GM18511 (cell line): ENCODE data around the gene RYR2.

Experiments used
- ATAC-seq: cut with Tn5 transposase; IDR thresholded peaks from one replicate; pipeline ENCODE4 v1.9.1; 2021; ENCODE audit warnings: mild to moderate bottlenecking, moderate library complexity; ENCODE audit not compliant: unreplicated experiment

RYR2 gene

DNA sequence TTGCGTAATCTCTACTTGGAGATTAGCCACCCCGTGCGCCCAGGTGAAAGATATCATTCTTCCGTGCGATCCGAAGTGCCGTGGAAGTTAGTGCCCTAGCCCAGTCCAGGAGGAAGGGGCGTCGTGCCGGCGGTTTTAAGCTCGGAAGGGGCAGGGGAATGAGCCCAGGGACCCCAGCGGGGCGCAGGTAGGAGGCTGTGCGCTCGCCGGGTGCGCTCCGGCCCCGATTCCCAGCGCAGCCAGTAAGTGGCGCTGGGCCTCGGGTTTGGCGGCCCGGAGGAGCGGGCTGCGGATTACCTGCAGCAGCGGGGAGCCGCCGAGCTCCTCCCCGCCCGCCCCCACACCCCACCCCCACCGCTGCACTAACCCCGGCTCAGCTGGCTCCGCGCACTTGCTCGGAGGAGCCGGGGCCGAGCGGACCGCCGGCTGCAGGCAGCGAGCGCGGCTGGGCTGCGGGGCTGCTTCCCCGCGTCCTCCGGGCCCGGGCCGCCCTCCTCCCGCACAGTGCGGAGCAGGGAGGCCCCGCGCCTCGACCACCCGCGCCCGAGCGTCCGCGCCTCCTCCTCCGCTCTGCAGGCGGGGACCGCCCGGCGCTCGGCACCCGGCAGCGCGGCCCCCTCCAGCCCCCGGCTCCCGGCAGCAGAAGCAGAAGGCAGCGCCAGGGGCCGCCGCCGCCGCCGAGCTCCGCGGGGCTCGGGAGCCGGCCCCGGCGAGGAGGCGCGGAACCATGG is at the start of gene RYR2:
Gene RYR2 (plus strand): TSS at position 390 of the 731 bp plus-strand sequence. CDS start 338 bp downstream, at position 728.
- no peak for ATAC-seq

DNA sequence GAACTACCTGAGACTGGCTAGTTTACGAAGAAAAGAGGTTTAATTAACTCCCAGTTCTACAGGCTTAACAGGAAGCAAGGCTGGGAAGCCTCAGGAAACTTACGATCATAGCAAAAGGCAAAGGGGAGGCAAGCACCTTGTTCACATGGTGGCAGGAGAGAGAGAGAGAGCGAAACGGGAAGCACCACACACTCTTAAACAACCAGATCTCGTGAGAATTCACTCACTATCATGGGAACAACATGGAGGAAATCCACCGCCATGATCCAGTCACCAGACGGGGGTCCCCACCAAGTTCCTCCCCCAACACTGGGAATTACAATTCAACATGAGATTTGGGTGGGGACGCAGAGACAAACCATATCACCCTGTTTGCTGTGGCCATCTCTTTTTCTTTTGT is 49.5 kb upstream of the RYR2 start:
- ATAC-seq = no peak

DNA sequence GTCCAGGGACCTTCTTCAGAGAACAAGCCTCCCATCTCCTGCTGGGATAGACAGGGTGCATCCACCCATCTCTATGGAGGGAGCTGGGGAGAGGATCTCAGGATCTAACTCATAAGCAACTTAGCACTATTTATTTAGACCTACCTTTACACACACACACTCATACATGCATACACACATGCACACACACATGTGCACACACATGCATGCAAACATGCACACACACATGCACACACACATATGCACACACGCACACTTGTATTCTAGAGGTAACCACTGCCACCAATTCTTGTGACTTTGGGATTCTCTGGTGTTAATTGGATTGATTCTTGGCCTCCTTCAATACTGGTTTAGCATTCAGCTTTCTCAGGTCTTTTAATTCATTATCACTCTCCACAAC is 47.5 kb upstream of the RYR2 start:
- ATAC-seq = no peak

DNA sequence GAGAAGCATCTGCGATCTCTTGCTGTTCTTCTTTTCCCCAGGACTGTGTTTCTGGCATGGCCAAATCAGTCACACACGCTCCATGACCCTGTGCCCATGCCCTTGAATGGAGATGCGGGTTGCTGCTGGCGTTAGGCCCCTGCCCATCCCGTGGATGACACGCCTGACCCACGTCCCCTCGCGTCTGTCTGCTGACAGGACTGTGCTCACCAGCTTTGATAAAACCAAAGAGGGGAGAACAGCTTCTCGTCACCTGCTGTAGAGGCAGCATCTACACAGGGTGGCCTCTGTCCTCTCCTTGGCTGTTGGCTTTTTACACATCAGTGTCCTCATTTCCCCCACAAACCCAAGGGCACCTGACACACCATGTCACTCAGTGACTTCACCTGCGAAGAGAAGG is 44.6 kb upstream of the RYR2 start:
- no peak for ATAC-seq

DNA sequence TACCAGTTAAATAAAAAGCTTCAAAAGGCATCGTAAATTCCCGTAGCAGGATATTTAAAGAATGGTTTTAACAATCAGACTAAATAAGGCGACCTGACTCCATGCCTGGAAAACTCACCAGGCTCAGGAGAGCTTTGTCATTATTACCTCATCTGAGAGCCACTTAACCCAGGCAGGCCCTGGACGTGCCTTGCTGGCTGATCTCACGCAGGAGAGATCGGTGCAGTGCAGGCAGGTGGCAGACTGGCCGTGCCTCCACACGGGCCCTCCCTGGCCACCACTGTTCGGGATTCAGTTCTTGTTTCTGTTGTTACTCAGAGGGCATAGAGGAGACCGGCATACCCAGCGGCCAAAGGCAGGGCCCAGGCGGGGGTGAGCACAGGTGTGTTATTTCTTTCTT is 44.1 kb upstream of the RYR2 start:
- no peak for ATAC-seq

DNA sequence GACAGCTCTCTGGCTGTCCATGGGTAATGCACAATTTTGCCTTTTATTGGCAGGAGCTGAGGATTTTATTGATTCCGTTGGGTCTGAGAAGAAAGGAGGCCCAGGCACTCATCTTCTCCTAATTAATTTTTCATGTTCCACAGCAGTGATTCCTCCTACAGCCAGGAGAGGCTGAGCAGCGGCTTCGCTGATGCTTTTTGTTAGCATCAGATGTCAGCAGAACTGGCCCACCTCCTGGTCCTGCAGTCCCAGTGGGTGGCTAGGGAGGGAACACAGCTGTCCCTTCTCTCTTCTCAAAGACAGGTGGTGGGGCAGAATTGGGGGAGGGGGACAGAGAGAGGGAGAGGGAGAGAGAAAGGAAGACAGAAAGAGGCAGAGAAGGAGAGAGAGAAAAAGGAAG is 43.4 kb upstream of the RYR2 start:
- no peak for ATAC-seq

DNA sequence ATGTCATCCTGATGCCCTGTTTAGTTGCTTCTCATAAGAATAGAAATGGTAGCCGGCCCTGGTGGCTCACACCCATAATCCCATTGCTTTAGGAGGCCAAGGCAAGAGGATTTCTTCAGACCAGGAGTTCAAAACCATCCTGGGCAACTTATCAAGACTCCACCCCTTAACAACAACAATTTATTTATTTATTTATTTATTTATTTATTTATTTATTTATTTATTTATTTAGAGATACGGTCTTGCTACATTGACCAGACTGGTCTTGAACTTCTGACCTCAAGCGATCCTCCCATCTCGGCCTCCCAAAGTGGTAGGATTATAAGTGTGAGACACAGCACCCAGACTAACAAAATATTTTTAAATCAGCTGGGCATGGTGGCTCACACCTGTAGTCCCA is 41.8 kb upstream of the RYR2 start:
- ATAC-seq = no peak

DNA sequence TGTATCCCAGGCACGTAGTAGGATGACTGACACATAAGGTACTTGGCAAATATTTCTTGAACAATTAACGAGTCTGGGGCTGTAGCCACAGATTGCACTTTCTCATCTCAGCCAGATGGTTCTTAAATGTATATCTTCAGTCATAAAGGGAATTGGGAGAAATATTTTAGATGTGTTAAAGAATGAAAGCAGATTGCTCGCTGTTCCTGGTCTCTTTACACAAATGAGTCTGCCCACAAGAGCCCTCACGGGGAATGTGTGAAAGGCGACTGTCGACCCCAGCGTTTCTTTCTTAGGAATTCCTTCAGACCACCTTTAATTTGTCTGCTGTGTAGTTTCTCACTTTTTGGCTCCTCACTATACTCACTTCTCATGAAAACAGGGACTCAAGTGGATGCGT is 38.5 kb upstream of the RYR2 start:
- ATAC-seq = no peak

DNA sequence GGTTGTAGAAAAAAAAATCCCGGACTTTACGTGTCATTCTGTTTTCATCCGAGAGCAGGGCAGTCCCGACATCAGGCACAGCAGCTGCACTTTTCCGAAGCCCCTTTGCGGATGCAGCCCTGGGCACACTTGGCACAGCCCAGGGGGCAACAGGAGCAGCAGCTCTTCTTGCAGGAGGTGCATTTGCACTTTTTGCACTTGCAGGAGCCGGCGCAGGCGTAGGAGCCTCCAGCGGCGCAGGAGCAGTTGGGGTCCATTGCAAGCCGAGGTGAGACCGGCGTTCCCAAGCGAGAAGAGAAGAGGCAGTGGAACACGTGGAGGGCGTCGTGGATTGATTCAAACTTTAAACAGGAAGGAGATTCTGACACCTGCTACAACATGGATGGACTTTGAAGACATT is 37.9 kb upstream of the RYR2 start, which contains the start of gene MT1HL1:
Gene MT1HL1 (minus strand): TSS at position 326 of the 400 bp plus-strand sequence. CDS start 69 bp downstream, at position 257.
- ATAC-seq = no peak

DNA sequence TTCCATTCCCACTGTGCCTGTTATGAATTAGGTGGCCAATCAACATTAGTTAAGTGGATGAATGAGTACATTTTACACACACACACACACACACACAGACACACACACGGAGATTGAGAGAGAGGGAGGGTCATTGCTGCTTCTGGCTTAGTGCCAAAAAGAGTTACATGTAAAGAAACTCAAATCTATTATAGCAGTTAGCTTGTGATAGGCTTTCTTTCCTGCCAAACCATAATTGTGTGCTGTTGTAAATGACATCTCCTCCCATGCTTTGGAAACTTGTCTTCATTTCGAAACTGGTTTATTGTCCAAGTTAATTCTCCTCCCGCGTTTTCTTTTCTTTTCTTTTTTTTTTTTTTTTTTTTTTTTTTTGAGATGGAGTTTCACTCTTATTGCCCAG is 36.3 kb upstream of the RYR2 start:
- no peak for ATAC-seq

DNA sequence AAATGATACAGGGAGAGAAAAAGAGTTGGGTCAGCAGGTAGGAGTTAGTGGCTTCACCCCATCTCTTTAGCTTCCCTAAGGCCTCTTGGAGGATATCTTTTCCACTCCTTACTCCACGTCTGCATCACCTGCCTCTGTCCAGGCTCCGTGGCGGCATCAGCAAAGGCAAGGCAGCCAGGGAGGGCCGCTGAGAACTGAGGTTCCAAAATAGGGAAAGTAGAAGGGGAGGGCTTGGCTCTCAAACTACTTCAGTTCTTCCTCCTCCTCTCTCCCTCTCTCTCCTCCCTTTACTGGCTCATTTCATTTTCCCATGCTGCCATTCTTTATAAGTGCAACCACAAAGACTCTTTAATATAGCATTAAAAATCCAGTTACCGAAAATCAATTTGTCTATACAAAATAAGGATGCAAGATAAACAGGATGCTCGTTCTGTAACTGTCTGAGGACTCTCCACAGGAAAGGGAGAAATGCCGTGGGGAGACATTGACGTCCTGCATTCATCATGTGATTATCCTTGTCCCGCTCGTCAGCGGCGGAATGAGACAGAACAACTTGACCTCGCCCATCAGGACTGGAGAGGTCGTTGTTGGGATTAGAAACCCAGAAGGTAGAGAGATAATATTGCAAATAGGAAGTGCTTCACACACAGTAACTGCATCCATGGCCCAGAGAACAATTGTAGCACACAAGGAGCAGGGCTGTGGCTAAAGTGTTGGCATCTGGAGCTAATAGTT is 34.7 kb upstream of the RYR2 start:
- ATAC-seq = no peak

DNA sequence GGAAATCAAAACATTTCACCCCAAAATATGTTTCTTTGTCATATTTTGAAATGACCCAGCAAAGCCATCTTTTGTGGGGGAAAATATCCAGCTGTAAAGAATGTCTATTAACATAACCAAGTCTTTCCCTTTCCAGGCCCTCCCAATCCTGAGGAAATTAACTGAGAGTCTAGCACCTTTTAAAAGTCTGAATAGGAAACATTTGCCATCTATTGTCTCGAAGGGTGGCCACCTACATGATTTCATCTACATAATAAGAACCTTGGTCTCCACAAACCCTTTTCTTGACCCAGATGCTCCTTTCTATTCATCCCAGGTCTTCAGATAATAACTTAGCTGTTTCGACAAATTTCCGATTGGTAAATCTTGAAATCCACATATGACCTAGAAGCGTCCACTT is 32.4 kb upstream of the RYR2 start:
- ATAC-seq = no peak

DNA sequence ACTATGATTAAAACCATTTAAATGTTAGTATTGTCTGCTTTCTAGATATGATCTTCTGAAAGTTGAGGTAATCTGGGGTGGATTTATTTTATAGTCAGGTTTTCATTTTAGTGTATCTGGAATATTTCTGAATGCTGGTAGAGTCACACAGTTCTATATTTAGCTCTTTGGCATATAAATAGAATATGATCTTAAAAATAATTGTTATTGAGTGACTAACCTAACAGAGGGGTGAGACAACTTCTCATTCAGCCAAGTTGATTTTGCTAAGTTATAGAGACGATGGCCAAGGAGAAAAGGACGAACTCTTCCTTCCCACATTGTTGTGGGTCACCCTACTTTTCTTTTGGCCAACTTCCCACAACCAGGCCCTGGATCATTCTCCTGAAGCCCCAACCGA is 30.6 kb upstream of the RYR2 start:
- ATAC-seq = no peak

DNA sequence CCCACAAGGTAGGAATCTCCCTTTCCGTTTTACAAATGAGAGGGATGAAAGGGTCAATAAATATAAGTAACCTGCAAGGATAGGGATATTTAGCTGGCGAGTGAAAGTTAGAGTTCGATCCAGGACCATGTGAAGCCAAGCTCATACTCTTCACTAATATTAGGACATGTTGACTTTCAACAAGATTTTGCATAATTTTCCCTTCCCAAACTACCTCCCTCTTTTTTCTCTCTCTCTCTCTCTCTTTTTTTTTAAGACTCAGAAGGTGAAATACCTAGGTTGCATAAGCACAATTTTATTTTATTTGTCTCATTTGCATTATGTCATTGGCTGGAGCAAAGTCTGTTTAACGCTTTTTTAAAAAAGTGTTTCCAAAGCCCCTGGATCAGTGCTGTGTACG is 29.6 kb upstream of the RYR2 start:
- ATAC-seq = no peak

DNA sequence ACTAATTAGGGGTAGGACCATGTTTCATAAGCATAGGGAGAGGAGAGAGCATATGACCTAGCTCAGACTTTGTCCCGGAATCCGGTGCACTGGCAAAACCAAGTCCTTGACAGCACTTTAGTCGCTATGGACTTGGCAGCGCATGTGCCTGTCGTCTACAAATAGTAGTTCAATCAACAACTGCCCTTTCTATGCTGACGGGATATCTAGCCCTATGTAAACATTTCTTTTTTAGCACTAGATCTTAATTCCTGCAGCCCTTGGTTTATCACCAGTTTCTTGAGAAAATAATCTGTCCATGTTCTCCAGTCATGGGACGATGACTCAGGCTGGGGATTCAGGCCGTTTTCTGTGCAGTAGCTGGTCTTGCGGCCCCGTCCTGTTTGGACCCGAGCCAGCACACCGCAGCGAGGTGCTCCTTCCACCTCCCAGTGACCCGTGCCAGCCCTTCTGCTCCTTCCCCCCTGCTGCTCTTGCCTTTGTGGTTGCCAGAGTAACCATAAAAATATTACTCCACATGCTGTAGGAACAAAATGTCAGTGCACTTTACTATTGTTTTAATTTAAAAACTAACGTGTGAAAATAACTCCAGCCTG is 29.1 kb upstream of the RYR2 start:
- no peak for ATAC-seq

DNA sequence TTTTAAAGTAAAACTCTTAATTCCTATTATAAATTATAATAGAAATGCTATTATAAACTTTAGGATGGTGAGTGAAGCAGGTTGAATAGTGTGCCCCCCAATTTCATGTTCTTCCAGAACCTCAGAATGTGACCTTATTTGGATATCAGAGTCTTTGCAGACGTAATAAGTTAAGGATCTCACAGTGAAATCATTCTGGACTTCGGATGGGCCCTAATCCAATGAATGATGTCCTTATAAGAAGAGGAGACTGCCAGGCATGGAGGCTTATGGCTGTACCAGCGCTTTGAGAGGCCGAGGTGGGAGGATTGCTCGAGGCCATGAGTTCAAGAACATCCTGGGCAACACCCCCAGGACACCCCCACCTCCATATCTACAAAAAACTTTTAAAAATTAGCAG is 28.4 kb upstream of the RYR2 start:
- ATAC-seq = no peak

DNA sequence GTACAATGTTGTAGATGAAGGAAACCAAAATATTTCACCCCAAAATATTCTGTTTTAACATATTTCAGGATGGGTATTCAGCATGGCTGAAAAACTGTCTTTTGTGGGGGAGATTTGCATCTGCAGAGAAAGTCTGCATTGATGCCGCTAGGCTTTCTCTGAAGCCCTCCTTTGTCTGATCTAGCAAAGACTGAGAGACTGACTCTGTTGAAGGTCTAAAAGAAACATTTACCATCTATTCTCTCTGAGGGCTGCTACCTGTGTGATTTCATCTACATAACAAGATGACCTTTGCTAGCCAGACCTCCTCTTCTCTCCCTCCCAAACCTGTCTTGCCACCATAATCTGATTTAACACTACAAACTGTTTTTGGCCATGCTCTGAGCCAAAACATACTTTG is 25.4 kb upstream of the RYR2 start:
- ATAC-seq = no peak

DNA sequence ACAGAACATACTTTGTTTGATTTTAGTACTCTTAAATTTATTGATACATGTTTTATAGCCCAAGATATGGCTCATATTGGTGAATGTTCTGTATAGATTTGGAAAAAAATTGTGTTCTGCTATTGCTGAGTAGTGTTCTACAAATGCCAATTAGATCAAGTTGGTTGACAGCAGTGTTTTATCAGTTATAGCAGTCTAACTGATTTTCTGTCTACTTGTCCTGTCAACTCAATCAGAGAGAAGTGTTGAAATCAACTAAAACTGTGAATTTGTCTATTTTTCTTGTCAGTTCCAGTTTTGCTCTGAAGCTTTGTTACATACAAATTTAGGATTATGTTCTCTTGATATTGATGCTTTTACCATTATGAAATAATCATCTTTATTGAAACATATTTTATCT is 23.1 kb upstream of the RYR2 start:
- no peak for ATAC-seq

DNA sequence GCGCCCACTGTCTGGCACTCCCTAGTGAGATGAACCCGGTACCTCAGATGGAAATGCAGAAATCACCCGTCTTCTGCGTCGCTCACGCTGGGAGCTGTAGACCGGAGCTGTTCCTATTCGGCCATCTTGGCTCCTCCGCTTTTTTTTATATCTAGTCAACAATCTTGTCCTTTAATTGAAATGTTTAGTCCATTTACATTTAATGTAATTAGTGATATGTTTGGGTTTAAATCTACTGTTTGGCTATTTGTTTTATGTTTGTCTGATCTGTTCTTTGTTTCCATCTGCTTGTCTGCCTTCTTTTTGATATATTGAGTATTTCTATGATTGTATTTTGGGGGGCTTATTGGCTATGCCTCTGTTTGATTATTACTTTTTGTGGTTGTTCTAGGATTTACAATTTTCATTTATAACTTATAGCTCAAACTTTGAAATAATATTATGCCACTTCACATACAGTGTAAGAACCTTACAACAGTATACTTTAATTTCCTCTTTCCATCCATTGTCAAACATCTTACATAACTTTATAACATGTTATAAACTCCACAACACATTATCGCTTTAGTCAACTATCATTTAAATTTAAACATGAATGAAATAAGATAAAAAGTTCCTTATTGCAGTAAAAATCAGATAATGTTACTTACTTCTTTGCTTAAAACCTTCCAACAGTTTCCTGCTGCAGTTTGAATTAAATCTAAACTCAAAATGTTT is 16.5 kb upstream of the RYR2 start:
- ATAC-seq = no peak

DNA sequence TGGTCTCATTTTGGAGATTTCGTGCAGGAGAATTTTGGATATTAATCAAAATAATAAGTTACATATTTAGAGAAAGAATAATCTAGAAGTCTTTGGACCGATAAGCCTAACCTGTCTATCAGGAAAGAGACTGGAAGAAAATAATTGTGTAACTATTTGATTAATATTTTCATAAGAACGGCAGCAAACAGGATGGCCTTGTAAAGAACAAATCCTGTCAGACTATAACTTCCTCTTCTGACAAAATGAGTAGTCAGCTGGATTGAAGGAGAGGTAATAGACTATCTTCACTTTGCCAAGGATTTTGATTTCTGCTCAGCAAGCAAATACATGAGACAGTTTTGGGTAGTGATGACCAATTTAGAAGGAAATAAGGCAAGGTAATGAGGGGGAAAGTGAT is 12.7 kb upstream of the RYR2 start:
- no peak for ATAC-seq

DNA sequence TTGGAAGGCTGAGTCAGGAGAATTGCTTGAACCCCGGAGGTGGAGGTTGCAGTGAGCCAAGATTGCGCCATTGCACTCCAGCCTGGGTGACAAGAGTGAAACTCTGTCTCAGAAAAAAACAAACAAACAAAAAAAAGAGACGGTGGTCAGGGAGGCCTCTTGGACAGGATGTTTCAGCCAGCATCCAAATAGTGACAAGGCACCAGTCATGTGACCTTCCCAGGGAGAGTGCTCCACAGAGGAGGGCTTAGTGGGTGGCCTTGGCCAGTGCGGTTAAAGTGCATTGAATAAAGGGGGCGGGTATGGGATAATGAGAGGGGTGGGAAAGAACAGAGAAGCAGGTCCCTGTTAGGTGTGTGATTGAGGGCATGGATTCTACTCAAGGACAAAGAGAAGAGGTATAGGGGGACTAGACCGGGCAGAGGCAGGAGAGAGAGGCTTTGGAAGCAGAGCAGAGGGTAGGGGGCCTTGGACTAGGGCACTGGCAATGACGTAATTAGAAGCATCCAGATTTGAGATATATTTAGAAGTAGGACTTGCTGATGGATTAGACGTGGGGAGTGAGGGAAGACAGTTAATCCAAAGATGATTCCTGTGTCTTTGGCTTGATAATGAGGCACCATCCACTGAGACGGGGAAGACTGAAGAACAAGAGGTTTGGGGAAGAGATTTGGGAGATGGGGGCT is 12.0 kb upstream of the RYR2 start:
- ATAC-seq = no peak
